NCI-H1105 treated with DMSO at 0.1 percent for 48 hours (cell line): ENCODE measurements around the gene ARHGEF17.

ENCODE experiments used
- DNase-seq: peaks from one replicate; lab custom pipeline; 2025; lab: John Stamatoyannopoulos, UW

Gene ARHGEF17

DNA sequence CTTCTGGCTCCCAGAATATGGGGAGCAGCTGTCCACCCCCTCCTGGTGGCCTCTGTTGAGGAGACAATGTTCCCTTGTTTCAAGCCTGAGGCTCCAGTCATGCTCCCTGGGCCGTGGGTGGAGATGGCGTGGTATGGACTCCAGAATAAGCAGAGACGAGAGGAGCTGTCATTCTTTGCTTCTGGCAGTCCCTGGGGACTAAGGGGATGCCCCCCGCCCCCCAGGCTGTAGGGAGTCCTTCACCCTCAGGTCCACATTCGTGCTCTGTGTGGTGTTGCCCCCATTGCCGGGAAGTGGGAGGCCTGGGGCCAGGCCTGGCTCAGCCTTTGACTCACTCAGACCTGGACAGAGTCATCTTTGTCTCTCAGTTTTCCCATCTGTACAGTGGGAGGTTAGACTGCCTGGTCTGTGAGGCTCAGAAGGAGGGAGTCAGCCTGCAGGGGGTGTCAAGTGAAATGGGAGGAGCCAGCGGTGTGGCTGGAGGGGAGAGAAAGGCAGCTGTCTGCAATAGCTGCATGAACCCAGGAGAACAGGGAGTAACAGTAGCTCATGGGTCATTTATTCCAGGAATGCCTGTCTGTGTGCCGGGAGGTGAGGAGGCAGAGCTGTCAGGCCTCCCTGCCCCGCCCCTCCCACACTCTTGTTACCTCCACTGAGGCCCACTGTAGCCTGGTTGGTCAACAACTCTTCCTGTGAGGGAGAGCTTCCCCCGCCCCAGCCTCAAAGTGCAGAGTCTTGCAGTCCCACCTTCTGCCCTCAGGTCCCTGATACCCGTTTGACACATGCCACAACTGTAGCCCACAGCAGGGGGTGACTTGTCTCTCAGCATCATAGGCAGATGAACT lies 6.3 kb downstream of the ARHGEF17 start:
- DNase-seq, result no peak

DNA sequence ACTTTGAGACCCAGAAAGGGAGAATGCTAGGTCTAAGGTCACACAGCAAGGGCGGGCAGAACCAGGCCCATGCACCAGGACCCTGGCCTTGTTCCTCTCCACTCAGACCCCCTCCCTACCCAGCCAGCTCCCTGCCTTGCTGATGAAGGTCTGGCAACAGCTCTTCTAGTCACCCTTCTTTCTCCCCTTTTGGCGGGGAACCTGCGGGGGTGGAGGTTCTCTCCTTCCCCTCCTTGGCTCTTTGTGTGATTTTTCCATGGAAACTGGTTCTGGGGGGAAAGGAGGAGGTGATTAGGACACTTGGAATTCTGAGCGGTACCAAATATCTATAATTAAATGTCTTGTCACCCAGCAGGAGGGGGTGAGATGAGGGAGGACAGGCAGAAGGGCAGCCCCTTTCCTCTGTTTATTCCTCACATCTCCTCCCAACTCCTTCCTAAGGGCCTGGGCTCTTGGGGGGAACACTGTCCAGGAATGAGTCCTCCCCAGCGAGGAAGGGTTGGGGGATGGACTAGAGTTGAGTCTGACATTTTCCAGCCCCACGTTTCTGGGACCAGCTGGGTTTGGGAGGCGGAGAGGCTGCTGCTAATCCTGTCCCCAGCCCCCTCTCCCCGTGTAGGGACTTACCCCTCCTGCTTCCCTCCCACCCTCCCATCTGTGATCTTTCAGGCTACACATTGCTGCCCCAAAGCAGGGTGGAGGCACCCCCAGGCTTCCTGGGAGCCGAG lies 7.4 kb downstream of the ARHGEF17 start:
- no peak for DNase-seq

DNA sequence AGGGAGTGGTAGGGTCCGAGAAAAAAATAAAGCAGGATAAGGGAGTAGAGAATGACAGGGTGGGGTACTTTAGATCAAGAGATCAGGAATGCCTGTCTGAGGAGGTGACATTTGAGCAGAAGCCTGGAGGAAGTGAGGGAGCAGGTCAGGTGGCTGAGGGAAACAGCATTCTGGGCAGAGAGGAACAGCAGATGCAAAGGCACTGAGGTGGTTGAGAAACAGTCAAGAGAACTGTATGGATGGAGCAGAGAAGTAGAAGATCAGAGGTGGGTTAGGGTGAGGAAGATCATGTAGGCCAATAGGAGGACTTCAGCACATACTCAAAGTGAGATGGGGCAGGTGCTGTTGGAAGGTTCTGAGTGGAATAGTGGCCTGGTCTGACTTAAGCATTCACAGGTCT lies 8.3 kb downstream of the ARHGEF17 start:
- no peak for DNase-seq

DNA sequence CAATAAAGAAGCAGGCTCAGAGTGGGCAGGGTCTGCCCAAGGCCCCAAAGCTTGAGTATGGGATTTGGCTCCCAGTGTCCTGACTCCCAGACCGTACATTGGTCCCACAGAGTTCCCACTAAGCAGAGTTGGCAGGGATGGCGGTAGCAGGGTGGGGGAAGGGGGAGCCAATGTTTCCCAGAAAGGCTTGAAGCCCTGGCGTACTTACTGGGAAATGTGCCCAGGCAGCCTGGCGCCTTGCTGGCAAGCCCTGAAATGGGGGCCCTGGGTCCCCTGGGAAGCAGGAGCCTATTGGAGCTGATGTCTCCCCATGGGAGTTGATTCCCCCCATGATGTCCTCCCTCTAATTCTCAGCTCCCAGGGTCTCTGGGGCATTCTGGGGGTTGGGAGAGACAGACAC lies 9.3 kb downstream of the ARHGEF17 start:
- DNase-seq, result no peak

DNA sequence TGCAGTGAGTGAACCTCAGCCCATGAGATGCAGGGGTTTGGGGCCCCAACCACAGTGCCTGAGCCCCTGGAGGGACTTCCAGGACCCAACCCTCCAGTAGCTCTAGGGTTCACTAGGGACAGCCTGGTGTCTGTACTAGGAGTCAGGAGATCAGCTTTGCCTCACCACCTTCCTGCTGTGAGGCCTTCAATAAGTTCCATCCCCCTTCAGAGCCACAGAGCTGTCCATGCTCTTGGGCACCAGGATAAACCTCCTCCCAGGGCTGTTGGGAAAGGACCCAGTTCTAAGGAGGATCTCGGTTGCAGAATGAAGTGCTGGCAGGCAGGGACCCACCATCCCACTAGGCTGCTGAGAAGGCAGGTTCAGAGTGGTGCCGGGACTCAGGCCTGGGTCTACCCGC lies 9.7 kb downstream of the ARHGEF17 start:
- no peak for DNase-seq

DNA sequence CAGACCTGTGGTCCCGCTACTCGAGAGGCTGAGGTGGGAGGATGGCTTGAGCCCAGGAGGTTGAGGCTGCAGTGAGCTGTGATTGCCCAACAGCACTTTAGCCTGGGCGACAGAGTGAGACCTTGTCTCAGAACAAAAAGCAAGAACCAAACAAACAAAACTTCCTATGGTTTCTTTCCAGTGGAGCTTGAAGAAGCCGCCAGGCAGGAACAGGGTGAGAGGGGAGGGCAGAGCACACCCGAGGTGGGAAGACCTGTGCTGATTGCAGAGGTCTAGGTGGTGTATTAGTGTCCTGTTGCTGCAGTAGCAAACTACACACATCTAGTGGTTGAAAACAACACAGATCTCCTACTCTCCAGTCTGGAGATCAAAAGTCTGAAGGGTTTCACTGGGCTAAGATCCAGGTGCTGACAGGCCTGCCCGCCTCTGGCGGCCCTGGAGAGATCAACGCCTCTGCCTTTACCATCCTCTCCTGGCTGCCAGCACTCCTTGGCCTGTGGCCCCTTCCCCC lies 10.5 kb downstream of the ARHGEF17 start:
- no peak for DNase-seq

DNA sequence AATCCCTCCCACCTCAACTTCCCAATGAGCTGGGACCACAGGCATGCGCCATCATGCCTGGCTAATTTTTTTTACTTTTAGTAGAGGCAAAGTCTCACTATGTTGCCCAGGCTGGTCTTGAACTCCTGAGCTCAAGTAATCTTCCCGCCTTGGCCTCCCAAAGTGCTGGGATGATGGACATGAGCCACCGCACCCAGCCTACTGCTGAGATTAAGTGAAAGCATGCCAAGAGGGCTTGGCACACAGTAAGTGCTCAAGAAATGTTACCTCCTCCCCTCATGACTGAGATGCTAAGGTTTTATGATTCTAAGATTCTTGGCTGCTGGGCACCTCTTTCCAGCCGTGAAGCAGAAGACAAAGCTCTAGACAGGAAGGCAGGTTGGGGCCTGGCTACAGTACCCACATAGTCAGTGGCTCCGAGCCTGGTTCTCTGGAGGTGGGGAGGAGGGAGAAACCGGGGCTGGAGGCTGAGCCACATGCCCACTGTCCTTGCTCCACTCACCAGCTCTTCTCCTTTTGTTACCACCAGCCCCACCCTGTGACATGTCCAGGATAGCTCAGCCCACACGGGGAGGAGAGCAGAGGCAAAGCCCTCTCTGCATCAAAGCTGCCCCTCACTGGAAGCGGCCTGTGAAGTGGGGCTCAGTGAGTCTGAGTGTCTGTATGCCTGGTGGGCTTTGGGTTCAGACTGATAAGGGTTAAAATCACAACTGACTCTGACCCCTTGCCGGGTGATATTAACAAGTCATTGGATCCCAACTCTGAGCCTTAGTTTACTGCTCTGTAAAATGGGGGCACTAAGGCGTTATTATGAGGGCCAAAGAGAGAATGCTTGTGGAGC lies 12.9 kb downstream of the ARHGEF17 start:
- DNase-seq, result no peak

DNA sequence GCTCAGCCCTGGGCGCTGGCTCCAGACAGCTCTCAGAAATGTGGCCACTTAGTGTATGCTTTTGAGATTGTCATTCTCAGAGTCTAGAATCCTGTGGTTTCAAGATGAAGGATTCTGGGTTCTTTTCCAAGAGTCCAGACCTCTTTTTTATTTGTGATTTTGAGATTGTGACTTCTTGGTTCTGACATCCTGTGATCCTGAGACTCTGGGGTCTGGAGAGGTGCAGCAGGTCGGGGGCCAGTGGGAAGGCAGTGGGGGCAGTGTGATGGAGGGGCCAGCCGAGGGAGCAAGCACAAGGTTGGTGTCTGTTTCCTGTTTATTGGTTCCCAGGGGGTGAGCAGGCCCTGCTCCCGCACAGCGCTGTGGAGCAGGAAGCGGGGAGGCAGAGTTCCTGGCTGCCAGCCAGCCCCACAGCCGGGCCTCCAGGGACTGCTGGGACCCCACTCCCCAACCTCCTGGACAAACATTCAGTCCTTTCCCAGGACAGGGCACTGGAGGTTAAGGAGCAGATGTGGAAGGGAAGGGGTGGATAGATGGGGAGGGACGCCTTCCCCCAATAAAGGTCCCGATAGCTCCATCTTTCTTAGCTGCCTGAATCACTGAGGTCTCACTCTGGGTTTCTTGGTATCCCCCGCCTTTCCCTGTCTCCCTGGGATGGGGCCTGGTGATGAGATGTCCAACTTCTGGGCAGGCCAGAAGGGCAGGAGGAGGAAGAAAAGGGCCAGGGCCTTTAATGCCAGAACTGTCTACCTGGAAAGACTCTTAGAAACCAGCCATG lies 13.7 kb downstream of the ARHGEF17 start:
- DNase-seq, result no peak

DNA sequence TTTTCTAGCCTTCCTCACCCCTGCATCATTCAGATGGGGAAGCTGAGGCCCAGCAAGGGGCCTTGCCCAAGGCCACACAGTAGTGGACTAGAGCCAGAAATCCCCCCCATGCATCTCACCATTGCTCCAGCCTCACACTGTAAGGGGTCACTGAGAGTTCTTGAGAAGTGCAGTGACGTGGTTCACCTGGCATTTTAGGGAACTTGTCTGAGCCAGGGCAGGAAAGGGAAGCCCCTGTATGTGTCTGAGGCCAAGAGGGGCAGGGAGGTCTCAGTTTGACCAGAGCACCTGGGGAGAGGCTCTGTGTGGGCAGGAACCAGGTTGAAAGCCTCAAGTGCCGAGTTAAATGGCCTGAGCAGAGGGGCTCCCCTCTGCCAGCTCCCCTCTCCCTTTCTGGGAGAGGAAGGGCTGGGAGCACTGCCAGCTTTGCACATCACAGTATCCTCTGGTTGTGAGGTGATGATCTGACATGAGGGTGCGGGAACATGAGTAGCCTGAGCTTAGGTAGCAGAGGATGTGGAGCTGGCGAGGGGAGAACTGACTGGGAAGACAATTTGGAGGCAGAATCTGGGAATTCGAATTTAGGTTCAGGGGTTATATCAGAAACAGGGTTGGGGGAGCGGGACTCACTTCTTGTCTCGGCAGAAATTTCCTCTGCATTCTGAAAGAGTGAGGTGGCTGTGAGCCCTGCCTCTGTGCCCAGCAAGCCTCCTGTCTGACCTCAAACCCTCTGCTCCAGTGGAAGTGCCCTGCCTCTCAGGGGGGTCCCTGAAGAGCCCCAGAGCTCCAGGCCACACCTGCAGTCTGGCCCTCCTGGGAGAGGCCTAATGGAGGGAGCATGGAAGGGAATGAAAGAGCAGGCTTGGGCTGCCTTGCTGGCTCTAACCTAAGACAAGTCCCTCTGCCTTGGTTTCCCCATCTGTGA lies 14.6 kb downstream of the ARHGEF17 start:
- no peak for DNase-seq

DNA sequence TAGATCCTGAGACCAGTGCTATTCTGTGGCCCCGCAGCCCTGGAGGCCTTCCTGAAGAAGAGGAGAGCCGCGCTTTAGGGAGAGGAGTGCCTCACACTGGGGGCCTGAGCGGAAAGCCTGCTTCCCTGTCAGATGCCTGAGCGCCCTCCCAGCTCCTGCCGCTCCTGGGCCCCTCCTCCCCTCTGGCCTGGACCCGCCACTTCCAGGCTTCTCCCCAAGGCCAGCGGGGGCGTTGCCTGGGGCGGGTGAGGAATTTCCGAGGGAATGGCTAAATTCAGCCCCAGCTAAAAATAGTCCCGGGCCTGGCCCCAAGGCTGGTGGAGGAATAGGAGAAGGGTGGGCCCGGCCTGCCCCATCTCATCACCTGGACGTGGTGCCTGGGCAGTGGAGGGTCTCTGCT lies 15.4 kb downstream of the ARHGEF17 start:
- no peak for DNase-seq

DNA sequence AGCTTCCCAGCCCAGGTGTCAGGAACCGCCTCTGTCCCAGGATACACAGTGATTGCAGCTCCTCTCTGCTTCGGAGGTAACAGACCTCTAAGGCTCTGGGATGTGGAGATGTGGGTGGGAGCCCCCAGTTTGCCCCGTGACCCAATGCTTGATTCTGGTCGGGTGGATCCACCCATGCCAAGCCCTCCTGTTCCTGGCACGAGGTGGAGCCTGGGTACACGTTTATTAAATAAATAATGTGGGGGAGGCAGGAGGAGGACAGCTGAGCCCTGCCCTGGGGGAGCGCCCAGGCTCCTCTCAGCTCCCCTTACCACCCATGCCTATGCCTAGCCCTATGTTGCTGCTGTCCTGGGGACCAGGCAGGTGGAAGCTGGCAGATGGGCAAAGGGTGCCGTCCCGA lies 16.0 kb downstream of the ARHGEF17 start:
- DNase-seq, result no peak

DNA sequence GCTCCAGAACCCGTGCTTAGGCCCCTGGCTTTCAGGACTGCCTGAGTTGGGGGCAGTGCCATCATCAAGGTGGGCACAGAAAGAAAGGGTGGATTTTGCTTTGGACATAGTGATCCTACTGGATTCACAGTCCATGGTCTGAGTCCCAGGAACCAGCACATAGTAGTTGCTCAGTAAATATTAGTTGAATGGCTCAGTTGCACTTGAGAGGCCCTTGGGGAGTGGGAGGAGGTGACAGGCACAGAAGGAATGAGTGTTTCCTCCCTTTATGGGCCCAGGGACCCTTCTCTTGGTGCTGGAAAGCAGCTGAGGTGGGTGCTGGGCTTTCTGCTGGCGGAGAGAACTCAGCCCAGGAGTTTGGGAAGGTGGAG lies 16.6 kb downstream of the ARHGEF17 start:
- DNase-seq, result no peak

DNA sequence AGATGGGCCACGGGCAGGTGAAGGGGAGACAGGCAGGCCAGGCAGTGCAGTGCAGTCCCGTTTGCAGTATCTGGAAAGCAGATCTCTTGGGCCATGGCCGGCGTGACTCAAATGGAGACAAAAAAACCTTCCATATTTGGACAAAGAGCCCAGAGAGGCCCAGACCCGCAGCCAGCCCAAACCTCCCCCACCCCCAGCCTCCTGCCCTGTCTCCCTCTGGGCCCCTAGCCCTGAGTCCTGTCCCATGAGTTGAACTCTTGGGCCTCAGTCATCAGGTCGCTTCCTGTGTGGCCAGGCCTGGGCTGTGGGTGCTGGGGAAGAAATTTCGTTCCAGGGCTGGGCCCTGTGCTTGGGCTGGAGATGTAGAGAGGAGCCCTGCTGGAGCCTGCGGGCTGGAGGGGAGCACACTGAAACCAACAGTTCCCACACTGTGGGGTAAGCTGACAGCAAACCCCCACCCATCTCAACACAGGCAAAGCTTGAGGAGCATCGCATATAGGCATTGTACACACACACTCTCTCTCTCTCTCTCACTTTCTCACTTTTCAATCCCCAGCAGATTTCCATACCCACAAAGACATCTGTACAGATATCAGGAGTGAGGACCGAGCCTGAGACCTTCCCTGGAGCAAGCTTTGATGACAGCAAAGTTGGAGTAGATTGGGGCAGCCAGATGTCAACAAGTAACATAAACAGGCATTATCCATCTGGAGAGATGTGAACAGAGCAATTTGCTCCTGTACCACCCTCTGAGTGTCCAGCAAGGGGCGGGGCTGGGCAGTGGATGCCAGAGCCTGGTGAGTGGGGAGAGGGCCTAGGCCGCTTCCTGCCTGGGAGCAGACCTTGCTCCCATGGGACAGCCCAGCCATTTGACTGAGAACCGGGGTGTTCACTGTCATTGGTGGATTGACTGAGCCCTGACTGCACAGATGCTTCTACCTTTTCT lies 17.2 kb downstream of the ARHGEF17 start:
- DNase-seq, result no peak

DNA sequence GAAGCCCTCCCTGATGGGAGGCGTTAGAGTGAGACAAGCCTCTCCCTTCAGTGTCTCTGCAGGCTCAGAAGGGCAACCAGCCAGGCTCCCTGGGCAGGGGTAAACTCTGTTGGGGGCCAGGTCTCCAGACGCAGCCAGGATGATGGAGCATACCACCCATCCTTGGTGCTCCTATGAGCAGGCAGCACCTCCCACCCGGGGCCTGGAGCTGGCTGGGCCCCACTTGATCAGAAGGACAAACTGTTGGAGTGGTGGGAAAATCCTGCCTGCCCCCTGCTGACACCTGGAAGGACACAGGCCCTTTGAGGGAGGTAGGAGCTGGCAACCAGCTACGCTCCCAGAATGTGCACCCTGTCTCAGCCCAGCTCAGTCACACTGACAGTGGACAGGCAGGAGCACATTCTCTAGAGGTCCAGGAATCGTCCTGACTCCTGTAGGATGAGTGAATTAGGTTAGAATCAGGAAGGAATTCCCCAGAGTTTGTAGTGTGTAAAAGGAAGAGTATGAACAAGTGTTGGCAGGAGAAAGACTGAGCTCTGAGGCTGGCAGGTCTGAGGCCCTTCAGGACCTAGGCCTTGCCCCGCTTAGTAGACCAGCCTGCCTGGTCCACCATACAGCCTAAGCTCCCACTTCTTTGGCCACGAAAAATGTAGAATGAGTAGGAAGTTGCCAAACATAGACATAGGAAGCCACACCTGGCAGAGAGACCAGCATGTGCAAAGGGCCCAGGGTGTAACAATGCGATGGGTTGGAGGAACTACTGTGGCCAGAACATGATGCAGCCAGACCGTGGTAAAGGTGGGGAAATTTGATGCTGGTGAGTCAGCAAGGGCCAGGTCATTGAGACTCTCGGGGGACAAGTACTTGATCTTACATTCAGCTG lies 19.1 kb downstream of the ARHGEF17 start:
- no peak for DNase-seq

DNA sequence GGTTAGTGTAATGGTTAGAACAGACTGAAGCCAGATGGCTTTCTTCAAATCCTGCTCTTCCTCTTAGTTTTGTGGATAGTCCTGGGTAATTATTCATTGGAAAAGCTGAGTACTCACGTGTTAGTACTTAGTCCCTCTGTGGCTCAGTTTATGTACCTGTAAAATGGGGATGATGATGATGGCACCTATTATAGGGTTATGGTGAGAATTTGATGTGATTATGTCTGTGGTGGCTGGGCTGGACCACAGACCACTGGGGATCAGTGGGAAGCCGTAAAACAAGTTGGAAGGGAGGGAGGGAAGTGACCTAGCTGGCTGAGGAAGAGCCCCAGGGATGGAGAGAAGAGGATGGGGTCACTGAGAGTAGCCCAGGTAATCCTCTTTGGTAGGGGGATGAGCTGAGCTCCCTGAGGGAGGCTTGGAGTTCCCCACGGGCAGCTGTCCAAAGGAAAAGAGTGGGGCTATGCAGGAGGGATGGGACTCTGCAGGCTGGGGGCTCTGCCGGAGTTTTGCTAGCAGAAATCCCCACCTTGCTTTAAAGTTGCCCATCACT lies 19.8 kb downstream of the ARHGEF17 start:
- DNase-seq, result no peak

DNA sequence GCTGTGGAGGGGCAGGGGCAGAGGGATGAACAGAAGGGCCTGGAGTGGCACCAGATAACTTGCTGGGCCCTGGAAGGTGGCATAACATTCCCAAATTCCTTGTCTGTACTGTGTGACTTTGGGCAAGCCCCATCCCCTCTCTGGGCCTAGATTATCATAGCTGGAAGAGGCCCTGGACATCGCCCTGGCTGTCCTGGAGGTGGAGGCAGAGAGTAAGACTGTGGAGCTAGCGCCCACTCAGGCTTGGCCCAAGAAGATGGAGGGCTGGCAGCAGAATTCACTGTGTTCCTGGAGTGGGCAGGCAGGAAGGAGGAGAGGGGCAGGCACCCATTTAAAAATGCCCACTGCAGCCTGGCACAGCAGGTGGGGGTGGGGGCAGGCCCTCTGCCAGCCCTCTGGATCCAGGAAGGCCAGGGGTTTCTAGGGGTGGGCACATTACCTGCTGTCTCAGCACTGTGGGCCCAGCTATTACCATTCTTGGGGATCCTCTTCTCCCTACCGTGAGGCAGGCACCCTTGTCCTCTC lies 22.6 kb downstream of the ARHGEF17 start:
- no peak for DNase-seq

DNA sequence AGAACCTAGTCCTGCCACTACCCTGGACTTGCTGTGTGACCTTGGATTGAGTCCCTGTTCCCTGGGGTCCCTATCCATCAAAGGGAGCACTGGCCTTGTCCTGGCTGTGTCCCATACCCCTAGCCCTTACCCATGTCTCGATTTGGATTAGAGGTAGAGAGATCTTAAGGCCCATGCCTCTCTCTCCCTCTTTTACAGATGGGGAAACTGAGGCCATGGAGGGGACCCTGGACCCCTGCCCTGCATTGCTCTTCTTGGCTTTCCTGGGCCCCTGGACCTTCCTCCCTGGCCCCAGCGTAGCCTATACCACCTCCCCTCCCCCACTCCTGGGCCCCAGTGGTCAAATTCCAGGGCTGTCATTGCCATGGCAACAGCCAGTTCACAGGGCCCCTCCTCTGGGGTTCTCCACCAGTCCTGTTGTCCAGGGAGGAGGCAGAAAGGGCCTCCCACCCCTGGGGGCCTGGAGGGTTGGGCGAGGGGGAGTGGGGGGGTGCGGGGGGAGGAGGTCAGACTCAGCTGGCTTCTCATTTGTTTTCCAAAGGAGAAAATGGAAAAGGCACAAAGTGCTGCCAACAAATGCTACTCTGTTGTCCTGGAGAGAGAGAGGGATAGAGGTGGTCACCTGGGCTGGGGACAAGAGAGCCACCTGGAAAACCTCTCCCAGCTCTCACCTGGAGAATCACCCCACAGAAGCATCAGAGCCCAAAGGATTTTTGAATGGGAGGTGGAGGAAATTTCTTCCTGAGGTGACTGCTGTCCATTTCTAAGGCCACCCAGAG lies 23.3 kb downstream of the ARHGEF17 start:
- DNase-seq, result no peak
